Fibroblast of lung (primary cell): ENCODE results near the gene LONP2.

Experiments used
- CTCF ChIP-seq, 2 donors: IDR thresholded peaks in 1 of 2; conservative IDR thresholded peaks in 1 of 2; 1 replicate in 1 of 2; 2 replicates in 1 of 2; pipeline ENCODE4 v1.5.1; 2011 to 2012; ENCODE audit warnings: low read length in 2 of 2, control low read depth in 1 of 2, inconsistent platforms in 1 of 2, low read depth in 1 of 2, mild to moderate bottlenecking in 1 of 2
- EZH2 ChIP-seq: IDR thresholded peaks from 2 replicates; pipeline ENCODE4 v1.5.1; 2012; ENCODE audit warnings: low read length, control low read depth, mild to moderate bottlenecking; ENCODE audit errors: missing control alignments

DNA sequence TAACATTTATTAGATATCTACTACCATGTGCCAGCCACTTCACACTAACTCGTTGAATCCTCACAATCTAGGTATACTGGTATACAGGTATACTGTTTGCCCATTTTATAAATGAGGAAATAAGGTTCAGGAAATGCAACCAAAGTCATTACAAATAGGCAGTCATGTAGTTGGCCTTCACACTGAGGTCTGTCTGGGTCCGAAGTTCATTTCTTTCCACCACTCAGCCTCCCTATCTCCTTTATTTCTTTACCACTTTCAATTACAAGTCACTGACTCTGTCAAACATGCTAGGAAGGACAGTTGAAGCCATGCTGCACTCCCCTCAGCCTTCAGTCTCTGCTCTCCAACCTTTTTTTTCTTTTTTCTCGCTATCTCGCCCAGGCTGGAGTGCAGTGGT, 161.8 kb downstream of the LONP2 start:
- TF ChIP-seq CTCF (conservative IDR thresholded peaks at IDR 0.05 in 1 of 2, IDR thresholded peaks at IDR 0.05 in 1 of 2; ENCODE audit: low read depth in 1 of 2, low read length in 2 of 2) (no peak), EZH2 (no peak)
